Activated CD8-positive, alpha-beta memory T cell treated with anti-CD3 and anti-CD28 coated beads, Interleukin-2, amount 50 U/mL, for 1 hour (primary cell): ENCODE results near the gene OLFM4.
"Not testable (repeated sequence)": the region's sequence is repeated elsewhere in the genome, so short reads cannot be mapped to it uniquely, and the experiment has no call there.

ENCODE experiments used
- DNase-seq: peaks from one replicate; pipeline ENCODE4 v3.0.0-alpha.2; 2020; ENCODE audit errors: extremely low read depth

The OLFM4 gene, protein sequence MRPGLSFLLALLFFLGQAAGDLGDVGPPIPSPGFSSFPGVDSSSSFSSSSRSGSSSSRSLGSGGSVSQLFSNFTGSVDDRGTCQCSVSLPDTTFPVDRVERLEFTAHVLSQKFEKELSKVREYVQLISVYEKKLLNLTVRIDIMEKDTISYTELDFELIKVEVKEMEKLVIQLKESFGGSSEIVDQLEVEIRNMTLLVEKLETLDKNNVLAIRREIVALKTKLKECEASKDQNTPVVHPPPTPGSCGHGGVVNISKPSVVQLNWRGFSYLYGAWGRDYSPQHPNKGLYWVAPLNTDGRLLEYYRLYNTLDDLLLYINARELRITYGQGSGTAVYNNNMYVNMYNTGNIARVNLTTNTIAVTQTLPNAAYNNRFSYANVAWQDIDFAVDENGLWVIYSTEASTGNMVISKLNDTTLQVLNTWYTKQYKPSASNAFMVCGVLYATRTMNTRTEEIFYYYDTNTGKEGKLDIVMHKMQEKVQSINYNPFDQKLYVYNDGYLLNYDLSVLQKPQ

DNA sequence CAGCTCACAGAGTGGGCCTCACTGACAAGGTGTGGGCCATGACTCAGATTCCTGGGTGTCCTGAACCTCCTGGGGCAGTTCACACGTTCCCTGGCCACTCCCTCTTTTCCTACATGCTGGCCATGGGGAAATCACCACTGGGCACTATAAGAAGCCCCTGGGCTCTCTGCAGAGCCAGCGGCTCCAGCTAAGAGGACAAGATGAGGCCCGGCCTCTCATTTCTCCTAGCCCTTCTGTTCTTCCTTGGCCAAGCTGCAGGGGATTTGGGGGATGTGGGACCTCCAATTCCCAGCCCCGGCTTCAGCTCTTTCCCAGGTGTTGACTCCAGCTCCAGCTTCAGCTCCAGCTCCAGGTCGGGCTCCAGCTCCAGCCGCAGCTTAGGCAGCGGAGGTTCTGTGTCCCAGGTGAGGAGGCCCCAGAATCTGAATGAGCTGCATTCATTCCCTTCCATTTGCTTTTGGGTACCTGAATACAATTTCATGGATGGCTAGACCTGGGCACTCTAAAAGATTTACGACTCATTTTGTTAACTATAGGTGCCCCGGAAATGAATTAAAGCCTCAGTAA lies at the start of gene OLFM4:
OLFM4 (plus strand) TSS at position 177 of the 567 bp plus-strand sequence; CDS start at position 201, 24 bp downstream.
- DNase-seq = no peak

DNA sequence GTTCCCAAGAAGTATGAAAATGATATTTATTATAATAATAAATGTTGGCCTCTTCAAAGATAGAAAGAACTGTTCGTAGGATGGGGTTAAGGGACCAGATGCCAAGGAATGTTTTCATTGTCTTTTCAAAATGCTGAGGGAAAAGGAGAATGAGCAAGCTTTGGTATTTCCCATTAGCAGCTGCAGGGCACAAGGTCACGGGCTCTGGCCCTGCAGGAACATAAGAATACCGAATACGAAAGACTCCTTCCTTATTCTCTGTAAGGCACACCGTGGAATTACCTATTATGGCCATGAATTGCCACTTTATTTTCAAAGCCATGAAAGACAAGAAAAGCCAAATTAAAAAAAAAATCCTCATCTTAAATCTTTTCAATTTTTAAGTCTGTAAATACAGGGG lies 49.6 kb upstream of the OLFM4 start:
- no peak for DNase-seq

DNA sequence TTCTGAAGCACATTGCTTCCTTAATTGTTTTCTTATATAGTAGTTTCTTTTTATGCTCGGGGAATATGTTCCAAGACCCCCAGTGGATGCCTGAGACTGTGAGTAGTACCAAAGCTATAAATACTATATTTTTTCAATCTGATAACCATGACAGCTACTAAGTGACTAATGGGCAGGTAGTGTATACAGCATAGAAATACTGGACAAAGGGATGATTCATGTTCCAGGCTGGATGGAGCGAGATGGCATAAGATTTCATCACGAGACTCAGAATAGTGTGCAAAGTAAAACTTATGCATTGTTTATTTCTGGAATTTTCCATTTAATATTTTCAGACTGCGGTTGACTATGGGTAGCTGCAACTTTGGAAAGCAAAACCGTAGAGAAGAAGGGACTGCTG lies 47.9 kb upstream of the OLFM4 start:
- no peak for DNase-seq

DNA sequence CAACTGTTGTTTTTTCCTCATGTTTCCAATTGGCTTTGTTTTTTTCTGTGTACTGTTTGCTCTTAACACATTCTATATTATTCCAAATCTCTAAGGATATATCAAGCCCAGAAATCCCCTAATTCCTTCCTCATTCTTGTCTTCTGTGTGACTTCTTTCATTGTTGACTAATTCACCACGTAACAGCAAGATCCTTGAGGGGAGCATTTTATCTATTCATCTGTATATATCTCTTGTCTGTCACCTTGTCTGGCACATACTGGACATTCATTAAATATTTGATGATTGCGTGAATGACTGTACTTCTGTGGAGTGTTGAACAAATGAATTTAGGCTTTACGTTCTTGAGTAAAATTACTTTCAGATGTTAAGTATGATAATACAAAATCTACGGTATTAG lies 44.8 kb upstream of the OLFM4 start:
- DNase-seq = no peak

DNA sequence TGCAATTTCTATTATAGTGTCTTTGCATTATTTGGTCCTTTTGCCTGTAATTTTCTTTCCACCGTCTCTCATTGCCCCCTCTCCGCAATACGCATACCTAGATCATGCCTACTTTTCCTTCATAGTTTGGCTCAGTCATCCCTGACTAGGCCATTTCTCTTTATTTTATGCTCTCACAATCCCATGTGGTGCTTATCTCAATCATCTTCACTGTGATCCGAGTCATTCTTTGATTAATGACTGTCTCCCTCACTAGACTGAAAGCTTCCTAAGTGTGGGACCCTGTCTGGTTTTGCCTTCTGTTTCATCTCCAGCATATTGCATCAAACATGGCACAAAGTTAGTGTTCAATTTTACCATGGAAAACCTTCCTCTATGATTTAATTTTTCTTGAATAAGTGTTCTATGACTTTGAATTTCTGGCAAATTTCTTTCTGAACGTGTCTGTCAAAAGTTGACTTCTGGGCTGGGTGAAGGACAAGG lies 43.7 kb upstream of the OLFM4 start:
- DNase-seq = no peak

DNA sequence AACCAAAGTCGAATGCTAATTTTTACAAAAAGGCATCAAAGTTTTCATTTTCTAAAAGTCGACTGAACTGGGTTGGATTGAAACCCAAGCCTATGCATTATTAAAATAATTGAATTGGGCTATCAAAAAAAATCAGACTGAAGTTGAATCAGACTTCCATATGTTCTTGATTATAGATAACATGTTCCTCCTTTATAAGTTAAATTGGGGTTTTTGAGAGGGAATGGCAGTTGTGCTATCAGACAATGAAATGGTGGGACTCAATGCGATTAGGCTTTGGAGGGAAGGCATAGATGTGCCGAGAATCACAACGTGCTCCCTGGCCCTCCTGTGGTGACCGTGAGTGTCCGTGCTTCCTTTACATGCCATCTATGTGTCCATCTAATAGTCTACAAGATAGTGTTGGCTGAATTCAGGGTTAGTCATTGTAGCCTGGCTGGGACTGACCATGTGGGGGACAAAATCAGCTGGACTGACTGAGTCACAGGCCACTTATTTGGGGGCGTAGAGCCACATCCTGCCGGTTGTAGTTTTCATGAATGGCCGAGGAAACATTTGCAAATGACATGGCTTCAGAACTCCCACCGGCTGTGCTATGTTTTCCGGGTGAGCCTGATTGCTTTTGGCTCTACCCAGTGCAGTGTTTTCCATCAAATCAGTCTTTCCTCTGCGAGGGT lies 37.1 kb upstream of the OLFM4 start:
- DNase-seq = no peak

DNA sequence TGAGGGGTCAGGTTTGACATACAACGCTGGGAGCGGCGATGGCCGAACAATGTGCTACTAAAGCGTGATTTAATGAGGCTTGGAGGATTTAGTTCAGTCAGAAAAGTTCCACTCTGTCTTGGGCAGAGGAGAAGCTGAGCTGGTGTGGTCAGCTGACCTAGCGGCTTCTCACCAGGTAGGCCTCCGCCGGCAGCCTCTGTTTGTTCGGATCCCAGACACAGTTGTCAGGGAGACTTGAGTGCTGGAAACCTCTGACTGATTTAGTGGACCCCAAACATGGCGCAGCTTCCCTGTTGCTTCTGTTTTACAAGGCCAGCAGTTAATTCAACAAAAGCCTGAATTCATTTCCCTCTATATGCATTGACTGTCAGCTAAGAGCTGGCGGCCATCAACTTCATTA lies 36.5 kb upstream of the OLFM4 start:
- no peak for DNase-seq

DNA sequence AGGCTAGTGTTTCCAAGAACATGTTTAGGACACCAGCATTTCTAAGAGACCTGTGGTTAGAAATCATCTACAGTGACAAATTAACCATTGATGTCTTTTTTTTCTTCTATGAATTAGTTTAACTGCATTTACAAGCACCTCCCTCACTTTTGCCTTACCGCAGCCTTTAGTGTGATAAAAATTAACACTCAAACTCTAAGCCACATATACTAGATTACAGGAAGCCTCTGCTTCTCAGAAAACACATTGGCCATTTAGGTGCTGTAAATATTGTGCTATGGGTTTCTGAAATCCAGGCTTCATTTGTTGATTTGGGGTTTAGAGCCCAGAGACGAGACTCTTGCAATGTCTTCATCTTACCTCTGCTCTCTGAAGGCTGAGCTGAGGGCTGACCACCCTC lies 34.6 kb upstream of the OLFM4 start:
- no peak for DNase-seq

DNA sequence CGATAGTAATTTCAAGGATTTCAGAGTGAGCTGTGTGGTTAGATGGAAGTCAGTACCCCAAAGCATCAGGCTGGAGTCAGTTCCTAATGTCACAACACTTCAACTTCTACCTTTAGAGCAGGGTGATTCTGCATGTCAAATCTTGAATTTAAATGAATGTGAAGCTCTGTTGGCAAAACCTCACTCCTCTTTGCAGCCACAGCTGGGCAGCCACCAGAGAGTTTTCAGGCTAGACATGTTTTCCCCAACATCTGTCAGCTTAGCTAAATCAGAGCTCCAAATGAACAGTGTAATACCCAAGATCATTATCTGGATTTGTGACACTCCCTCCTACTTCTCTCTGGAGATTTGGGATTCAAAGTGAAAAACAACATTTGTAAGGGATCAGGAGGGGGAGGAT lies 33.7 kb upstream of the OLFM4 start:
- DNase-seq = no peak

DNA sequence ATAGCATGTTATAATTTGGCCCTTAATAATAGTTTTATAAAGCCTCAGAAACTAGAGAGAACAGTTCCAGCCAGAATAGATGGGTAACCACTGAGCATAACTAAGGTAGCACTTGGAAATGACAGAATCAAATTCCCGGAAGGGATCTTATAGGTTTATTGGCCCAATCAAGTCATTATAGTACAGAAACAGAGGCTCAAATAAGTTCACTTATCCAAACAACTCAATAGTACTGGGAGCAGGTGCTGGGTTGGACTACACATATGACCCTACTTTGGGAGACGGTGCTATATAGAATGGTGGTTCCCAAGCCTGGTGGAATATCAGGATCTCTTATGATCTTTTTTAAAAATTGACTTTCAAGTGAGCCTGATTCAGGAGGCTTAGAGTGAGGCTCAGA lies 32.7 kb upstream of the OLFM4 start:
- DNase-seq = no peak

DNA sequence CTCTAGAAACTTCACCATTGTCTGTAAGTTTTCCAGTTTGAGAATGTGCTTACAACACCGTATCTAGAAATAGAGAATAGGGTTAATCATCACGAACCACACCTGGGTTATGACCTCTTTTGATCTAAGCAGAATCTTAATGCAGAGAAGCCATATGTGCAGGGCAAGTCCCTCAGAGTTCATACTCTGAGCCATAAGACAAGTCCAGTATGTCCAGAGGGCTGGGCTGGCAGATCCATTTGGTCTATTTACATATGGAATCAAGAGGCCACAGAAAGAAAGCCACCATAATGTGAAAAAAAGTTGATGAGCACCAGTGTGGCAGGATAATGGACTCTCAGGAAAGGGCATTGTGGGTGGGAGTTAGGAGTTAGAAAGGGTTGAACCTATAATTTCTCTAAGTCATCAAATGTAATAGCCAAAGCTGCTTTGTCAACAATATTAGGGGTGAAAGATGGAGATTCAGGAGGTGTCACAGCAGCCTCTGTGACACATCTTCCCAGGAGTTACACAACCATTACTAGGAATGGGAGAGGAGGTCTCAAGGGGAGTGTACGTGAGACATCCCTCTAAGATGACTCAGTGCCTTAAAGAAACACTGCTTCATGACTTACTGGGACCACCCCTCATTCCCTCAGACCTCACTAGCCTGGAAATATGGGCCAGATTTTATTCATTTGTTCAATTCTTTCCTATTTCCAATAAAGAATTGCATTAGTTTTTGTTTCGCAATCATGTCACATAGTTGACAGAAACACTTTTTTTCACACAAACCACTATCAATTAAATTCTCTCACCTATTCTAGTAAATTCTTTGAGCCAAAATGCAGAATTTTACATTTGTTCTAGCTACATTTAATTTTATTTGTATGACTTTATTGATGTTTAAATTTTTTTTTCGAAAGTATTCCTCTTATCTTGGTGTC lies 30.4 kb upstream of the OLFM4 start:
- no peak for DNase-seq

DNA sequence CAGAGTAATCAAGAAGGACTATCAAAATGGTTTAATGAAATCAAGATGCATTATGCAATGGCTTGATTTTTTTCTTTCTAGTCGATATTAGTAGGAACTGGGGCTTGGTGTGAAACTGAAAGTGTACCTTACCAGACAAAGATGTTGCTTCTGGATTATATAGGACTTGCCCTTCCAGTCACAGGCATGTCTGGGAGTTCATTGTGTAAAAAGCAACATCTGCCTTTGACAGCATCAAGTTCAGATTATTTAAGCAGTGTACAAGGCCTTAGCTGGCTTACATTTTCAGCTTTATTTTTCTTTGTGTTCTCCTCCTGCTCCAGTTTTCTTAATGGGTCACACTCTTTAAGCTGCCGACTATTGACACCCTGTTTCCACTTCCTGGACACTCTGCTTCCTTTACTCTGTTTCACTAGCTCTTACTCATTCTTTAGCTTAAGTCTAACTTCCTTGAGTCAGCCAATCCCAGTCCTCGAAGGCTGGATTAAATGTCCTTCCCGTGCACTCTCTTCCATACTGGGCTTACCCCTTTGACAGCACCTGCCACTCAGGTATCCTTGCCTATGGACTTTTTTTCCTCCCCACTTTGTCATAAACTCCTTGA lies 29.4 kb upstream of the OLFM4 start:
- no peak for DNase-seq

DNA sequence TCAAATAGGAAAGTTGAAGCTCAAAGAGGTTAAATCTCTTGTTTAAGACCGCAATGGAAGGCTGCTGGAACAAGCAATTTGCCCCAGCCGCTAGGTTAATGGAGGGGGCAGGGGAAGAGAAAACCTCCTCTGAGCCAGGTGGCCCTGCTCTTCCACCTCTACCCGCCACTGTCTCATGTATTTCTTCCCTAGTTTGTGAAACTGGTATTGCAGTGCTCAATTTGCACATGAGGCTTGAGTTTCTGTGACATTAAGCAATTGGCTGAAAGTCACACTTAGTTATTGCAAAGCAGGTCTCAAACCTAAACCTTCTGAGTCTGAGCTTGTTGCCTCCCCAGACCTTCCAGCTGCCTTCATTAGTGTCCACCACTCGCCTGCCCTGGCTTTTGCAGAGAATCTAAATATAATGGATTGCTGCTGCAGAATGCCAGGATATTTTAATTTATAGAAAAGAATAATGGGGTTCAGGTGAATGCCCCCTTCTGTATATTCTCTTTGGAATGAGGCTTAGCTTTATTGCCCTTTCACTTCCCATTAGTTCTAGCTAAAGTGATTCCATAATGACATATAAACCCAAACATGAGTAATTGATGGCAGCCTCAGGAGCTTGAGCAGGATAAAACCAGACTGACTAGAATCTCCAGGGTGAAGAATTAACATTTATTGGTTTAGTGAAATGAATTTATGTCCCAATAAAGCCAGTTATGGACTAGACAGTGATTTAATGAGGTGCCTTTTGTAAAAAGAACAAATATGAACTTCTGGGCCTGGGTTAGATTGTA lies 27.0 kb upstream of the OLFM4 start:
- DNase-seq = no peak

DNA sequence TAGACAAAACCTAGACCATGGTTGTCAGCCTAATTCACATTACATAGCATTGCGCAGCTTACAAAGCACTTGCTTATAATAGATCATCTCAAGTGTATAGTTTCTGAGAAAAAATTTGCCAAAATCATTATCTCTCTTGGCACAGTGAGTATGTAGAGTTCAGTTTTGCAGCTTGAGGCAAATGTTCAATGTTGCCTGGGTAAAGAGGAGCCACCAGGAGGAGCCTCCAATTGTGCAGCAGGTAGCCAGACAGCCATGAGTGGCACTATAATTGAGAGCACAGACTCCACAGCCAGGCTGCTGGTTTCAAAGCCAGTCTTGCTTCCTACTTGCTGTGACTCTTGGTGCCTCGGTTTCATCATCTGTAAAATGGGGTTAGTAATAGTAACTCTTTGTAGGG lies 24.0 kb upstream of the OLFM4 start:
- DNase-seq = no peak

DNA sequence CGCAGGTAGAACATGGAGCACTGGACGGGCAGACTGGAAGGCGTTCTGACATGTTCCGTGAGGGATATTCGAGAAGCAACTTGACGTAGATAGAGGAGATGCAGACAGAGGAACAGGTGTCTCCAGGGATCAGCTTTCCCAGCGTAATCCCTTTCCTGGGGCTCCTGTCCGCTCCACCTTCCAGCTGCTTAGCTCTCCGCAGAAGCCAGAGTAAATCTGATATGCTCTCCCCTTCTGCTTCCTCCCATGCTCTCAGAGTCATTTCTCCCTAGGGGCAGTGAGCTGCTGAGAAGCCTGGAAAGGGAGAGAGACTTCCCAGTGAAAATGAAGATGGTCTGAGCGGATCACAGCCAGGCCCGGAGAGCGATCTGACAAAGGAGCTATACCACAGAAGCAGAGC lies 23.0 kb upstream of the OLFM4 start:
- no peak for DNase-seq

DNA sequence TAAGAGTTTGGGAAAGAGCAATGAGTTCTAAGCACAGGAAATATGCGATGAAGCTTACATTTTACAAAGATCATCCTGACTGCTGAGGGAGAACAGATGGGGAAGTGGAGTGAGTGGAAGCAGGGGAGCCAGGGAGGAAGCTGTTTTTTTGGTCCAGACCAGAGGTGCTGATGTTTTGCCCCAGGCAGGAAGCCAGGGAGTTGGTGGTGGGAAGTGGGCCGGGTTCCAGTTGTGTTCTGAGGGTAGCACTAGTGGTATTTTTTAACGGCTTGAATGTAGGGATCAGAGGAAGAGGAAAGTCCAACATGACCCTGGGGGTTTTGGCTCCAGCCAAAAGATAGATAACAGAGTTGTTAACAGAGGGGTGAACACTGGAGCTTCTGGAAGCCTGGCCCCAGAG lies 20.7 kb upstream of the OLFM4 start:
- no peak for DNase-seq

DNA sequence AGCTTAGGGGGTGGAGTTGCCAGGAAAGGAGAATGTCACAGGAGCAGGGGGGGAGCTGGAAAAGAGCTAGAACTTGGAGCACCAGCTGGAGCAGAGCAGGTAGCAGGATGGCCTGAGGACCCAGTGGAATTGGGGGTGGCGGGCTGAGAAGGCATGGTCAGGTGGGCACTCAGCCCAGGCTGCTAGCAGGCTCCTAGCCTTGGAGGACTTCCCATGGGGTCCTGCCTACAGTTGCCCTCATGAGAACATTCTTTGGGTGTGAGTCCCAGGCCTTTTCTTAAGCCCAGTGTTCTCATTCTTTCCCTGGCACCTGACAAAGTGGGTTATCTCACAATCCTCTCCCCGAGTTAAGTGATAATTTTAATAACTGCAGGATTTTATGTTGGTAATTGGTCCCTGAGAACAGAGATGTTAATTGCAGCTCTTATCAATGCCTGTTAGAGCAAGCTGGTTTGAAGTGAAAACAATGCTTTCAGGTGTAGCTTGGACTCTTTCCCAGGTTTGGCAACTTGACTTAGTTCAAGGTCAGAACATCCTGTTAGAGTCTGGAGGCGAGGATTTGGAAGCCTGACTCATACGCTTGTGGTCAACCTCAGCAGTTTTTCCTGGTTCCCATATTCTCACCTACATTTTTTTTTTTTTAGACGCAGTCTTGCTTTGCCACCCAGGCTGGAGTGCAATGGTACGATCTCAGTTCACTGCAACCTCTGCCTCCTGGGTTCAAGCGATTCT lies 18.1 kb upstream of the OLFM4 start:
- DNase-seq = no peak

DNA sequence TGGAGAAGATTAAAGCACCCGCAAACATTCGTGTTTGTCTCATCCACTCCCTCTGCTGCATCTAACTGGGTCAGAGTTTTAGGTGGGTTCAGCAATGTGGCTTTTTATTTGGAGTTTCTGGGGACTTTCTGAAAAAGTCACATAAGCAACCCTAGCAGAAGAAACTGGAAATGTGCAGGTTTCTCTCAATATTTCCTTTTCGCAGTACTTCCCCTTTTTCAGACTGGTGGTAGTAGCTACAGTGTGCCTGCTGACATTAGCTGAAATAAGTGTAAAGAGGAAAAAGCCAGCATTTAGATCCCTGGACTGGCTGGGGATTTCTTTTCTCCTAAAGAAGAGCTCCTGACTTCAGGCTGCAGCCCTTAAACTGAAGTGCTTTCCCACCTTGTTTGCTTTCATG lies 15.9 kb upstream of the OLFM4 start:
- no peak for DNase-seq

DNA sequence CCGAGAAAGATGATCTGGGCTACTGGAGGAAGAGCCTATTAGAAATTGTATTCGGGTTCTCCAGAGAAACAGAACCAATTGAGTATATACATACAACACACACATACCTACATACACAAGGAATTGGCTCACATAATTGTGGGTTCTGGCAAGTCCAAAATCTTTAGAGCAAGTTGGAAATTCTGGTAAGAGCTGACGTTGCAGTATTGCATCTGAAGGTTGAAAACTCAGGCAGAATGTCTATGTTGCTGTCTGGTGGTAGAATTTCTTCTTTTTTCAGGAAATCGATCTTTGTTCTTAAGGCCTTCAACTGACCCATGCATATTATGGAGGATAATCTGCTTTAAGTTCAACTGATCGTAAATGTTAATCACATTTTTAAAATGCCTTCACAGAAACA lies 15.5 kb upstream of the OLFM4 start:
- no peak for DNase-seq

DNA sequence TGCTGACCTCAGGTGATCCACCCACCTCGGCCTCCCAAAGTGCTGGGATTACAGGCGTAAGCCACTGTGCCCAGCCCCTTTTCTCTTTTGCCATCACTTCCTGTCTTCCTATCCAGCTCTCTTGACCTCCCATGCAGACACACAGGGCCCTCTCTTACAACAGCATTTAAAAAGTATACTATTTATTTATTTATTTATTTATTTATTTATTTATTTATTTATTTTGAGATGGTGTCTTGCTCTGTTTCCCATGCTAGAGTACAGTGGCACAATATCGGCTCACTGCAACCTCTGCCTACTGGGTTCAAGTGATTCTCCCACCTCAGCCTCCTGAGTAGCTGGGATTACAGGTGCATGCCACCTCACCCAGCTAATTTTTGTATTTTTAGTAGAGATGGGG lies 14.6 kb upstream of the OLFM4 start:
- DNase-seq = not testable (repeated sequence)
